Caco-2 (cell line): ENCODE data around the gene TMEM156. TPM values are rescaled to one million over a fixed set of nuclear protein-coding genes. Genes with fewer than 3 reads are reported as not detected.

Source experiments
- BruUV-seq: library from RNA; stranded (reverse); fragments of 400-500 nt; replicated peaks from 2 replicates; lab custom pipeline; 2021; lab: Mats Ljungman, UMichigan
- CTCF ChIA-PET: fragments of 300-600 bp; sonication (Branson Sonifier 250); formaldehyde crosslinking; loops from one replicate; lab custom pipeline; 2022; ENCODE audit warnings: antibody characterized with exemption; lab: Charles Lee
- POLR2A ChIA-PET: fragments of 300-600 bp; sonication (Branson Sonifier 250); formaldehyde crosslinking; loops from one replicate; lab custom pipeline; 2022; ENCODE audit warnings: antibody characterized with exemption; lab: Charles Lee
- DNase-seq, 2 experiments: peaks; one replicate each; pipeline versions ENCODE4 v3.0.0 to v3.0.0-alpha.2; 2020 to 2022
- H3K27me3 ChIP-seq: replicated peaks from 2 replicates; pipeline ENCODE4 v1.6.0; 2011; ENCODE audit warnings: low read length; ENCODE audit not compliant: control insufficient read depth, insufficient read depth
- H3K36me3 ChIP-seq: 2 replicates; pipeline ENCODE4 v1.5.1; 2011; ENCODE audit warnings: low read length; ENCODE audit not compliant: control insufficient read depth, insufficient read depth
- H3K4me1 ChIP-seq: fragments of 250-450 bp; sonication (Bioruptor Pico); 2 replicates; pipeline ENCODE4 v1.5.1; 2020; ENCODE audit warnings: mild to moderate bottlenecking
- H3K4me3 ChIP-seq: 2 replicates; pipeline ENCODE4 v1.5.1; 2011; ENCODE audit warnings: low read depth, mild to moderate bottlenecking, control low read depth, low read length
- H3K9me3 ChIP-seq: fragments of 250-450 bp; sonication (Bioruptor Pico); 2 replicates; pipeline ENCODE4 v1.5.1; 2020; ENCODE audit warnings: mild to moderate bottlenecking, moderate library complexity
- H3K27ac Mint-ChIP-seq: one replicate; pipeline ENCODE4 v1.8.0; 2022; ENCODE audit warnings: mixed read lengths; ENCODE audit not compliant: unreplicated experiment
- H3K27me3 Mint-ChIP-seq: one replicate; pipeline ENCODE4 v1.8.0; 2022; ENCODE audit warnings: mixed read lengths; ENCODE audit not compliant: insufficient read depth, unreplicated experiment
- H3K36me3 Mint-ChIP-seq: one replicate; pipeline ENCODE4 v1.8.0; 2022; ENCODE audit warnings: mild to moderate bottlenecking, mixed read lengths; ENCODE audit not compliant: insufficient read depth, unreplicated experiment
- H3K4me1 Mint-ChIP-seq: one replicate; pipeline ENCODE4 v1.8.0; 2022; ENCODE audit warnings: low read depth, mixed read lengths; ENCODE audit not compliant: unreplicated experiment
- H3K4me3 Mint-ChIP-seq: one replicate; pipeline ENCODE4 v1.8.0; 2022; ENCODE audit warnings: mild to moderate bottlenecking, moderate library complexity, mixed read lengths; ENCODE audit not compliant: unreplicated experiment
- H3K9me3 Mint-ChIP-seq: one replicate; pipeline ENCODE4 v1.8.0; 2022; ENCODE audit warnings: mixed read lengths; ENCODE audit not compliant: unreplicated experiment
- intact Hi-C: fragments of 100-400 bp; cut with micrococcal nuclease; formaldehyde crosslinking; loops from one replicate; pipeline ENCODE4 v1.10.0; 2022; ENCODE audit not compliant: unreplicated experiment
- total RNA-seq: library from RNA; stranded (reverse); gene quantifications from 2 replicates; pipeline ENCODE4 v1.2.3, GENCODE V29; 2022
- TF ChIP-seq, protein P1 (sequence below), 2 experiments: fragments of 200-600 bp in 1 of 2; IDR thresholded peaks; 1 replicate in 1 of 2; 2 replicates in 1 of 2; pipeline versions ENCODE4 v1.5.1 to v1.8.0; 2011 to 2022; ENCODE audit warnings: antibody characterized with exemption in 1 of 2, control low read depth in 1 of 2, inconsistent platforms in 1 of 2, low read depth in 1 of 2, low read length in 1 of 2, mild to moderate bottlenecking in 1 of 2, moderate library complexity in 1 of 2; ENCODE audit not compliant: insufficient read depth in 1 of 2, severe bottlenecking in 1 of 2, unreplicated experiment in 1 of 2

TMEM156 gene
- total RNA-seq, 1 experiment from 2014 or later = not detected

DNA sequence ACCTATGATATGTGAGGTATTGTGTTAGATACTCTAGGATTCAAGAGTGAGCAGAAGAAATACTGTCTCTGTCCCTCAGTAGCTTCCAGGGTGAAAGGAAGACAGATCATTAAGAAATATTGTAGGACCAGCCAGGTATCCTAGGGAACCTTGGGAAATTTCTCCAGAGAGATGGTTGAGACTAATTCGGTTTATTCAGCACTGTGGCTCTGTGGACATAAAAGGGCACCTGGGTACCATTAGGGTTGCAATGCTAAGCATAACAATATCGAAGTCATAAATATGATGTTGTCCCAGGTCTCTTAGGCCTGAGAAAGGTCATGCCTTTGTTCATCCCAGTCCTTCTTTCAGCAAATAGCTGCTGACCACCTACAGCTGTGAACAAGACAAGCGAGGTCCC, 103.6 kb downstream of the TMEM156 start:
- TF ChIP-seq, protein P1, sequence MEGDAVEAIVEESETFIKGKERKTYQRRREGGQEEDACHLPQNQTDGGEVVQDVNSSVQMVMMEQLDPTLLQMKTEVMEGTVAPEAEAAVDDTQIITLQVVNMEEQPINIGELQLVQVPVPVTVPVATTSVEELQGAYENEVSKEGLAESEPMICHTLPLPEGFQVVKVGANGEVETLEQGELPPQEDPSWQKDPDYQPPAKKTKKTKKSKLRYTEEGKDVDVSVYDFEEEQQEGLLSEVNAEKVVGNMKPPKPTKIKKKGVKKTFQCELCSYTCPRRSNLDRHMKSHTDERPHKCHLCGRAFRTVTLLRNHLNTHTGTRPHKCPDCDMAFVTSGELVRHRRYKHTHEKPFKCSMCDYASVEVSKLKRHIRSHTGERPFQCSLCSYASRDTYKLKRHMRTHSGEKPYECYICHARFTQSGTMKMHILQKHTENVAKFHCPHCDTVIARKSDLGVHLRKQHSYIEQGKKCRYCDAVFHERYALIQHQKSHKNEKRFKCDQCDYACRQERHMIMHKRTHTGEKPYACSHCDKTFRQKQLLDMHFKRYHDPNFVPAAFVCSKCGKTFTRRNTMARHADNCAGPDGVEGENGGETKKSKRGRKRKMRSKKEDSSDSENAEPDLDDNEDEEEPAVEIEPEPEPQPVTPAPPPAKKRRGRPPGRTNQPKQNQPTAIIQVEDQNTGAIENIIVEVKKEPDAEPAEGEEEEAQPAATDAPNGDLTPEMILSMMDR (IDR thresholded peaks at IDR 0.05; ENCODE audit: insufficient read depth in 1 of 2, low read depth in 1 of 2, low read length in 1 of 2, severe bottlenecking in 1 of 2, unreplicated experiment in 1 of 2) = no peak
- intact Hi-C loops = no loop called here
- no peaks in the 10 kb centered on the region for H3K4me1 Mint-ChIP-seq
- Histone ChIP-seq H3K27me3 (no peaks in the 10 kb centered on the region), H3K4me3 (no peak overlapping the region), H3K9me3 (no peaks in the 10 kb centered on the region), H3K4me1 (no peaks in the 10 kb centered on the region), H3K36me3 (no peaks in the 10 kb centered on the region)
- ChIA-PET POLR2A (no interaction called here), CTCF (no interaction called here)
- H3K4me3 Mint-ChIP-seq = no peak overlapping the region
- BruUV-seq = no TSS peak
- H3K27ac Mint-ChIP-seq = no peak overlapping the region
- no peak for DNase-seq
- no peaks in the 10 kb centered on the region for H3K9me3 Mint-ChIP-seq
- no peaks in the 10 kb centered on the region for H3K27me3 Mint-ChIP-seq
- peaks cover 9% of the 10 kb centered on the region for H3K36me3 Mint-ChIP-seq

DNA sequence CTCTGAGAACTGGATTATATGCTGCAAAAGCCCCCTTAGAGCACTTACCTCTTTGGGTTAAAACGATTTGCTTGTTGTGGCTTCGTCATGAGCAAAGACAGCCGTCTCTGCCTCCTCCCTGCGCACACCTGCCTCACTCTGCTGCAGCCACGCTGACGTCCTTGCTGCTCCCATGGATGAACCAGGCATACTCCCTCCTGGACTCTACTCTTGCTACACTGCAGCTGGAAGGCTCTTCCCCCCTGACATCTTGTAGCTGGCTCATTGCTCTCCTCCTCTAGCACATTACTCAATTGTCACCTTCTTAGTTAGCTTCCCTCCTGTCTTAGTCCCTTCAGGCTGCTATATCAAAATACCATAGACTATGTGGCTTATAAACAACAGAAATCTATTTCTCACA, 105.3 kb downstream of the TMEM156 start:
- Histone ChIP-seq H3K4me3 (no peak overlapping the region), H3K36me3 (no peaks in the 10 kb centered on the region), H3K27me3 (no peaks in the 10 kb centered on the region), H3K4me1 (no peaks in the 10 kb centered on the region), H3K9me3 (no peaks in the 10 kb centered on the region)
- CTCF ChIA-PET = no interaction called here
- no peak for DNase-seq
- Mint-ChIP-seq H3K27ac (no peak overlapping the region), H3K4me1 (no peaks in the 10 kb centered on the region), H3K4me3 (no peak overlapping the region), H3K36me3 (no peaks in the 10 kb centered on the region), H3K9me3 (no peaks in the 10 kb centered on the region), H3K27me3 (no peaks in the 10 kb centered on the region)
- POLR2A ChIA-PET = no interaction called here
- no TSS peak for BruUV-seq
- TF ChIP-seq, protein P1 (IDR thresholded peaks at IDR 0.05; ENCODE audit: insufficient read depth in 1 of 2, low read depth in 1 of 2, low read length in 1 of 2, severe bottlenecking in 1 of 2, unreplicated experiment in 1 of 2) = no peak
- intact Hi-C loops = no loop called here

DNA sequence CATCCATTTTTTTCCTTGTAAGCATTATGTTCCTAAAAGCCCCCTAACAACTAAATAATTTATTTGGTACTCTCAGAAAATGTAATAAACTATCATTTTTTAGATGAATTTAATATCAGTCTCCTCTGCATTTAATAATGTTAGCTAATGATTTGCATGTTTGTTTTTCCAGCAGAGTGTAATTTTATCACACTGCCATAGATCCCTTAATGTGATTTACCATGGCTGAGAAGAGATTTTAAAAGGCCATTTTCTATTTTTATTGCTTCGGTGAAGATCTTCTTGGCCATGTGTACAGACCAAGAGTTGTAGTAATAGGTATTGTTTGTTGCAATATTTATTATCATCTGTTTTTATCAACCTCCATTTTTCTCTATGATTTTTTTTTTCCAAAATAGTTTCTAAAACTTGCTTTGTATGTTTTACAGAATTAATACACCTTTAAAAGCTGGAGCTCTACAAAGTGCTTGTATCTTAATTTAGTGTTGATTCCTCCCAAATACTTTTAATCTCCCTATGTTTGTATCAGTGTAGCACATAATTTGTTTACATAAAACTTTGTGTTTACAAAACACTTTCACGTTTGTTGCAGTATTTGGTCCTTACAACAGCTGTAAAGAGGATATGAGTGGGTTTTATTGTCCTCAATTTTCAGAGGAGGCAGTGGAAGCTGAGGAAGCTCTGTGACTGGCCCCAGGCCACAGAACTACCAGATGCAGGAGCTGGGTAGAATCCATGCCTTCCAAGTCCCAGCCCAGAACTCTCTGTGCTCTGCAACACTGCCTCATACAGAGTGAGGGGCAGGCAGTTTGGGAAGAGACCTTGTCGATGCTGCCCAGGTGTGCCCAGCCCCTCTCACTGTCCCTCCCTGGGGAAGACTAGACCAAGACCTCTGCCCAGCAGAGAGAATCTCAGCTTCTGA, 106.5 kb downstream of the TMEM156 start:
- H3K36me3 Mint-ChIP-seq = no peaks in the 10 kb centered on the region
- H3K27ac Mint-ChIP-seq = no peak overlapping the region
- H3K4me1 Mint-ChIP-seq = no peaks in the 10 kb centered on the region
- no peak overlapping the region for H3K4me3 Mint-ChIP-seq
- no peaks in the 10 kb centered on the region for H3K27me3 Mint-ChIP-seq
- Histone ChIP-seq H3K4me3 (no peak overlapping the region), H3K27me3 (no peaks in the 10 kb centered on the region), H3K4me1 (no peaks in the 10 kb centered on the region), H3K9me3 (no peaks in the 10 kb centered on the region), H3K36me3 (no peaks in the 10 kb centered on the region)
- CTCF ChIA-PET = no interaction called here
- no TSS peak for BruUV-seq
- H3K9me3 Mint-ChIP-seq = no peaks in the 10 kb centered on the region
- intact Hi-C loops = no loop called here
- POLR2A ChIA-PET = no interaction called here
- TF ChIP-seq, protein P1 (IDR thresholded peaks at IDR 0.05; ENCODE audit: insufficient read depth in 1 of 2, low read depth in 1 of 2, low read length in 1 of 2, severe bottlenecking in 1 of 2, unreplicated experiment in 1 of 2) = no peak
- no peak for DNase-seq
